ENCODE results near the gene VDAC1.
"Not testable (repeated sequence)": the region's sequence is repeated elsewhere in the genome, so short reads cannot be mapped to it uniquely, and the experiment has no call there.

Gene VDAC1

GRCh38 chr5:134004626-134005416 lies at the start of gene VDAC1:
VDAC1 (minus strand) TSS chr5:134004975; CDS start chr5:133993012, 11,963 bp downstream.
- DNase-seq (ENCODE audit: low read depth in 3 of 3) = peak; percentile 63 to 79 (median 72)

GRCh38 chr5:134053840-134054338 lies 49.1 kb upstream of the VDAC1 start:
- DNase-seq (ENCODE audit: low read depth in 3 of 3) = no peak

GRCh38 chr5:134053314-134053839 lies 48.6 kb upstream of the VDAC1 start:
- DNase-seq (ENCODE audit: low read depth in 3 of 3) = no peak

- DNase-seq (ENCODE audit: low read depth in 3 of 3) = no peak
Observed at GRCh38 chr5:134051305-134051704, 46.5 kb upstream of the VDAC1 start.

- no peak for DNase-seq (ENCODE audit: low read depth in 3 of 3)
Observed at GRCh38 chr5:134048864-134049263, 44.1 kb upstream of the VDAC1 start.

- no peak for DNase-seq (ENCODE audit: low read depth in 3 of 3)
Observed at GRCh38 chr5:134047687-134048056, 42.9 kb upstream of the VDAC1 start.

- no peak for DNase-seq (ENCODE audit: low read depth in 3 of 3)
Observed at GRCh38 chr5:134046801-134047686, 42.3 kb upstream of the VDAC1 start.

GRCh38 chr5:134046330-134046729 lies 41.6 kb upstream of the VDAC1 start:
- no peak for DNase-seq (ENCODE audit: low read depth in 3 of 3)

- no peak for DNase-seq (ENCODE audit: low read depth in 3 of 3)
Observed at GRCh38 chr5:134043793-134044792, 39.3 kb upstream of the VDAC1 start.

- DNase-seq (ENCODE audit: low read depth in 3 of 3) = no peak
Observed at GRCh38 chr5:134041570-134042411, 37.0 kb upstream of the VDAC1 start.

- DNase-seq (ENCODE audit: low read depth in 3 of 3) = no peak
Observed at GRCh38 chr5:134038138-134038537, 33.4 kb upstream of the VDAC1 start.

GRCh38 chr5:134037160-134037559 lies 32.4 kb upstream of the VDAC1 start:
- DNase-seq (ENCODE audit: low read depth in 3 of 3) = no peak

GRCh38 chr5:134034326-134034725 lies 29.6 kb upstream of the VDAC1 start:
- no peak for DNase-seq (ENCODE audit: low read depth in 3 of 3)

- DNase-seq (ENCODE audit: low read depth in 3 of 3) = not testable (repeated sequence)
Observed at GRCh38 chr5:134030303-134030964, 25.7 kb upstream of the VDAC1 start.

GRCh38 chr5:134029156-134029555 lies 24.4 kb upstream of the VDAC1 start:
- DNase-seq (ENCODE audit: low read depth in 3 of 3) = no peak

- DNase-seq (ENCODE audit: low read depth in 3 of 3) = no peak
Observed at GRCh38 chr5:134028496-134028895, 23.7 kb upstream of the VDAC1 start.

- DNase-seq (ENCODE audit: low read depth in 3 of 3) = no peak
Observed at GRCh38 chr5:134027288-134027615, 22.5 kb upstream of the VDAC1 start.

- DNase-seq (ENCODE audit: low read depth in 3 of 3) = no peak
Observed at GRCh38 chr5:134026521-134027287, 21.9 kb upstream of the VDAC1 start.

- DNase-seq (ENCODE audit: low read depth in 3 of 3) = no peak
Observed at GRCh38 chr5:134025786-134026185, 21.0 kb upstream of the VDAC1 start.

Data from stimulated activated CD4-positive, alpha-beta T cell treated with anti-CD3 and anti-CD28 coated beads, TNF-alpha, amount 100 ng/mL, for 48 hours (primary cell).